H9 (cell line): ENCODE data around the gene FGFR1OP2. TPM values are rescaled to one million over a fixed set of nuclear protein-coding genes. Genes with fewer than 3 reads are reported as not detected.
A peak's percentile ranks its signal among the peaks of the same experiment; 100 is the strongest.

Experiments used
- DNase-seq: peaks from one replicate; pipeline ENCODE4 v3.0.0-alpha.2; 2017
- H2AFZ ChIP-seq: one replicate; pipeline ENCODE4 v1.6.1; 2013; ENCODE audit warnings: mild to moderate bottlenecking, low read length, control low read depth, moderate library complexity
- H2AK5ac ChIP-seq: 2 replicates; pipeline ENCODE4 v1.6.1; 2013; ENCODE audit warnings: low read length, control low read depth, mixed read lengths; ENCODE audit not compliant: insufficient read length
- H2BK120ac ChIP-seq: one replicate; pipeline ENCODE4 v1.6.1; 2013; ENCODE audit warnings: low read depth, mild to moderate bottlenecking, low read length, control low read depth, inconsistent platforms; ENCODE audit not compliant: poor library complexity, severe bottlenecking
- H2BK12ac ChIP-seq: 2 replicates; pipeline ENCODE4 v1.6.1; 2013; ENCODE audit warnings: low read length, control low read depth, mixed read lengths, low read depth; ENCODE audit not compliant: insufficient read length
- H2BK15ac ChIP-seq: 2 replicates; pipeline ENCODE4 v1.6.1; 2013; ENCODE audit warnings: low read depth, low read length, control low read depth
- H2BK20ac ChIP-seq: one replicate; pipeline ENCODE4 v1.6.1; 2013; ENCODE audit warnings: low read depth, mild to moderate bottlenecking, low read length, control low read depth, inconsistent platforms; ENCODE audit not compliant: poor library complexity, severe bottlenecking
- H2BK5ac ChIP-seq: 2 replicates; pipeline ENCODE4 v1.6.1; 2013; ENCODE audit warnings: low read length, control low read depth, mixed read lengths; ENCODE audit not compliant: insufficient read length
- H3K14ac ChIP-seq: 2 replicates; pipeline ENCODE4 v1.6.1; 2013; ENCODE audit warnings: low read length, control low read depth; ENCODE audit not compliant: insufficient read depth
- H3K18ac ChIP-seq: 2 replicates; pipeline ENCODE4 v1.6.1; 2013; ENCODE audit warnings: low read depth, mild to moderate bottlenecking, mixed read lengths, low read length, control low read depth; ENCODE audit not compliant: insufficient read length
- H3K23ac ChIP-seq: 2 replicates; pipeline ENCODE4 v1.6.1; 2013; ENCODE audit warnings: low read length, control low read depth, mixed read lengths, low read depth; ENCODE audit not compliant: insufficient read length
- H3K23me2 ChIP-seq: 2 replicates; pipeline ENCODE4 v1.6.1; 2013; ENCODE audit warnings: low read depth, mild to moderate bottlenecking, mixed read lengths, low read length, control low read depth; ENCODE audit not compliant: insufficient read length, poor library complexity, severe bottlenecking
- H3K27ac ChIP-seq: 2 replicates; pipeline ENCODE4 v1.5.1; 2013; ENCODE audit warnings: low read length, control low read depth, mixed read lengths, low read depth; ENCODE audit not compliant: insufficient read length
- H3K27me3 ChIP-seq: 2 replicates; pipeline ENCODE4 v1.6.1; 2013; ENCODE audit warnings: low read length, control low read depth, inconsistent platforms; ENCODE audit not compliant: insufficient read depth
- H3K4ac ChIP-seq: 2 replicates; pipeline ENCODE4 v1.6.1; 2013; ENCODE audit warnings: low read depth, mild to moderate bottlenecking, control low read depth, inconsistent platforms, low read length, moderate library complexity
- H3K4me1 ChIP-seq: 2 replicates; pipeline ENCODE4 v1.6.1; 2013; ENCODE audit warnings: low read length, control low read depth, inconsistent platforms; ENCODE audit not compliant: insufficient read depth
- H3K4me2 ChIP-seq: 2 replicates; pipeline ENCODE4 v1.6.1; 2013; ENCODE audit warnings: low read length, control low read depth, mixed read lengths; ENCODE audit not compliant: insufficient read length, insufficient read depth
- H3K56ac ChIP-seq: 2 replicates; pipeline ENCODE4 v1.6.1; 2013; ENCODE audit warnings: low read depth, mild to moderate bottlenecking, mixed read lengths, low read length, control low read depth; ENCODE audit not compliant: insufficient read length
- H3K79me1 ChIP-seq: 2 replicates; pipeline ENCODE4 v1.6.1; 2013; ENCODE audit warnings: low read depth, mild to moderate bottlenecking, moderate library complexity, low read length, control low read depth, inconsistent platforms; ENCODE audit not compliant: insufficient read depth, poor library complexity, severe bottlenecking
- H3K79me2 ChIP-seq: 2 replicates; pipeline ENCODE4 v1.6.1; 2013; ENCODE audit warnings: low read length, control low read depth, inconsistent platforms; ENCODE audit not compliant: insufficient read depth
- H3K9ac ChIP-seq: 2 replicates; pipeline ENCODE4 v1.6.1; 2013; ENCODE audit warnings: low read length, control low read depth, mixed read lengths; ENCODE audit not compliant: insufficient read length; ENCODE audit errors: extremely low read depth
- H3K9me3 ChIP-seq: one replicate; pipeline ENCODE4 v1.6.1; 2013; ENCODE audit warnings: low read depth, low read length, inconsistent platforms; ENCODE audit not compliant: control insufficient read depth
- H3T11ph ChIP-seq: one replicate; pipeline ENCODE4 v1.6.1; 2013; ENCODE audit warnings: mild to moderate bottlenecking, low read length, control low read depth, inconsistent platforms
- H4K20me1 ChIP-seq: one replicate; pipeline ENCODE4 v1.6.1; 2013; ENCODE audit not compliant: control insufficient read depth, insufficient read length, insufficient read depth
- H4K5ac ChIP-seq: 2 replicates; pipeline ENCODE4 v1.6.1; 2013; ENCODE audit warnings: low read depth, mild to moderate bottlenecking, mixed read lengths, low read length, control low read depth; ENCODE audit not compliant: insufficient read length
- H4K8ac ChIP-seq: replicated peaks from 2 replicates; pipeline ENCODE4 v1.6.1; 2013; ENCODE audit warnings: low read length, control low read depth, mixed read lengths, low read depth; ENCODE audit not compliant: insufficient read length
- H4K91ac ChIP-seq: 2 replicates; pipeline ENCODE4 v1.6.1; 2013; ENCODE audit warnings: low read depth, mild to moderate bottlenecking, moderate library complexity, mixed read lengths, low read length, control low read depth; ENCODE audit not compliant: insufficient read length
- H3K27ac Mint-ChIP-seq, 3 experiments: 2 replicates in 2 of 3; 3 replicates in 1 of 3; pipeline ENCODE4 v1.8.0; 2020 to 2021; ENCODE audit warnings: mixed read lengths in 3 of 3, mild to moderate bottlenecking in 1 of 3, moderate library complexity in 1 of 3
- H3K27me3 Mint-ChIP-seq: 2 replicates; pipeline ENCODE4 v1.8.0; 2021; ENCODE audit warnings: low read depth, mild to moderate bottlenecking, moderate library complexity, mixed read lengths
- H3K36me3 Mint-ChIP-seq, 3 experiments: 2 replicates in 2 of 3; 3 replicates in 1 of 3; pipeline ENCODE4 v1.8.0; 2020 to 2021; ENCODE audit warnings: low read depth in 3 of 3, mixed read lengths in 3 of 3; ENCODE audit not compliant: insufficient read depth in 1 of 3
- H3K4me1 Mint-ChIP-seq, 2 experiments: 2 replicates each; pipeline ENCODE4 v1.8.0; 2020; ENCODE audit warnings: mixed read lengths in 2 of 2
- H3K4me3 Mint-ChIP-seq, 2 experiments: 2 replicates in 1 of 2; 3 replicates in 1 of 2; pipeline ENCODE4 v1.8.0; 2020 to 2021; ENCODE audit warnings: mild to moderate bottlenecking in 2 of 2, mixed read lengths in 2 of 2, moderate library complexity in 1 of 2
- H3K9me3 Mint-ChIP-seq, 2 experiments: 2 replicates in 1 of 2; 3 replicates in 1 of 2; pipeline ENCODE4 v1.8.0; 2020; ENCODE audit warnings: mild to moderate bottlenecking in 2 of 2, mixed read lengths in 2 of 2, moderate library complexity in 1 of 2
- CTCF ChIP-seq: fragments of 200-600 bp; sonication (generic); conservative IDR thresholded peaks from 3 replicates; pipeline ENCODE4 v1.8.0; 2021; ENCODE audit warnings: antibody characterized with exemption, mild to moderate bottlenecking
- WGBS: extraction: QIAGEN DNeasy Blood & Tissue Kit; methylation state at CpG from one replicate; pipeline ENCODE4 v1.1.7; 2013; ENCODE audit warnings: missing lambda C conversion rate, low lambda C conversion rate, mixed read lengths; ENCODE audit not compliant: insufficient read length; ENCODE audit errors: extremely low coverage; 5-methylcytosine and 5-hydroxymethylcytosine counted together
- total RNA-seq: library from RNA; stranded (reverse); gene quantifications from 2 replicates; pipeline ENCODE4 v1.2.1, GENCODE V29; 2021

The FGFR1OP2 gene
- total RNA-seq, 1 experiment from 2014 or later = 30.0 TPM

GRCh38 chr12:26939953-26940352 is 1.7 kb downstream of the FGFR1OP2 start:
- WGBS = no CpG with 5 or more reads among the region's 1 CpG

More at GRCh38 chr12:26939953-26940352, 1.7 kb downstream of the FGFR1OP2 start:
- H3T11ph ChIP-seq = no peak overlapping the region
- H3K18ac ChIP-seq = no peak overlapping the region
- Mint-ChIP-seq H3K9me3 (no peaks in the 10 kb centered on the region; a peak in 1 of 5 replicates), H3K27ac (no peak overlapping the region), H3K4me1 (peaks cover 19 to 20% of the 10 kb centered on the region in 2 experiments), H3K4me3 (peak overlapping the region; percentile 28 to 95; a peak in 3 of 5 replicates), H3K27me3 (no peaks in the 10 kb centered on the region), H3K36me3 (peaks cover 0 to under 1% (median 0%) of the 10 kb centered on the region in 3 experiments; a peak in 1 of 7 replicates)
- H3K9me3 ChIP-seq = no peaks in the 10 kb centered on the region
- no peak overlapping the region for H2BK15ac ChIP-seq
- H3K23ac ChIP-seq = no peak overlapping the region
- DNase-seq = no peak
- no peak overlapping the region for H2BK120ac ChIP-seq
- peaks cover 3% of the 10 kb centered on the region; the same call in 1 of the 2 replicates for H3K4me1 ChIP-seq
- no peak overlapping the region for H4K91ac ChIP-seq
- H2BK12ac ChIP-seq = no peak overlapping the region
- no peak overlapping the region for H3K4me2 ChIP-seq
- no peak overlapping the region for H4K5ac ChIP-seq
- TF ChIP-seq CTCF = no peak
- H3K27me3 ChIP-seq = no peaks in the 10 kb centered on the region
- no peak overlapping the region for H2BK5ac ChIP-seq
- H3K23me2 ChIP-seq = no peaks in the 10 kb centered on the region
- H3K56ac ChIP-seq = no peak overlapping the region
- H3K14ac ChIP-seq = no peak overlapping the region
- no peak overlapping the region for H3K9ac ChIP-seq
- no peak overlapping the region for H2AFZ ChIP-seq
- peaks cover 11% of the 10 kb centered on the region for H3K79me1 ChIP-seq
- H4K8ac ChIP-seq = no peak overlapping the region
- H2AK5ac ChIP-seq = no peak overlapping the region
- no peaks in the 10 kb centered on the region for H4K20me1 ChIP-seq
- H2BK20ac ChIP-seq = no peak overlapping the region
- H3K79me2 ChIP-seq = peaks cover 17% of the 10 kb centered on the region; the same call in 1 of the 2 replicates
- H3K27ac ChIP-seq = no peak overlapping the region
- no peak overlapping the region for H3K4ac ChIP-seq
